OCI-LY1 (cell line): Measurements from ENCODE around the gene DYDC1.

Experiments
- H2AFZ ChIP-seq: fragments of 200-600 bp; sonication (generic), shearing (Covaris generic); 2 replicates; pipeline ENCODE4 v1.6.0; 2014; ENCODE audit warnings: antibody characterized with exemption, mild to moderate bottlenecking, low read length
- H3F3A ChIP-seq: fragments of 200-600 bp; sonication (generic), shearing (Covaris generic); 2 replicates; pipeline ENCODE4 v1.6.0; 2014; ENCODE audit warnings: mild to moderate bottlenecking, antibody characterized with exemption, low read length, moderate library complexity; ENCODE audit not compliant: insufficient read depth
- H3K27ac ChIP-seq: fragments of 200-600 bp; sonication (generic); 2 replicates; pipeline ENCODE4 v1.5.1; 2014; ENCODE audit warnings: low read length, mixed run types, mild to moderate bottlenecking, low read depth; ENCODE audit not compliant: poor library complexity, severe bottlenecking
- H3K27me3 ChIP-seq: fragments of 200-600 bp; sonication (generic); 2 replicates; pipeline ENCODE4 v1.6.0; 2014; ENCODE audit warnings: antibody characterized with exemption, mild to moderate bottlenecking, low read length, moderate library complexity; ENCODE audit not compliant: insufficient read depth
- H3K36me3 ChIP-seq: fragments of 200-600 bp; sonication (generic); 2 replicates; pipeline ENCODE4 v1.6.1; 2014; ENCODE audit warnings: mild to moderate bottlenecking, antibody characterized with exemption, low read length, moderate library complexity, mixed read lengths; ENCODE audit not compliant: insufficient read depth
- H3K4me1 ChIP-seq: fragments of 200-600 bp; sonication (generic); 2 replicates; pipeline ENCODE4 v1.5.1; 2014; ENCODE audit warnings: mild to moderate bottlenecking, low read length, moderate library complexity; ENCODE audit not compliant: insufficient read depth, severe bottlenecking
- H3K4me2 ChIP-seq: fragments of 200-600 bp; sonication (generic), shearing (Covaris generic); 2 replicates; pipeline ENCODE4 v1.6.1; 2014; ENCODE audit warnings: low read length
- H3K4me3 ChIP-seq: fragments of 200-600 bp; sonication (generic); 2 replicates; pipeline ENCODE4 v1.5.1; 2014; ENCODE audit warnings: low read length, low read depth, mild to moderate bottlenecking, mixed read lengths; ENCODE audit not compliant: poor library complexity, severe bottlenecking
- H3K79me2 ChIP-seq: fragments of 200-600 bp; shearing (Covaris generic); 2 replicates; pipeline ENCODE4 v1.6.1; 2016; ENCODE audit warnings: mixed run types, low read length, mixed read lengths; ENCODE audit not compliant: insufficient read depth
- H3K9ac ChIP-seq: fragments of 200-600 bp; sonication (generic), shearing (Covaris generic); 2 replicates; pipeline ENCODE4 v1.6.1; 2014; ENCODE audit warnings: mild to moderate bottlenecking, low read length, mixed read lengths
- H3K9me2 ChIP-seq: fragments of 200-600 bp; sonication (generic), shearing (Covaris generic); 2 replicates; pipeline ENCODE4 v1.6.1; 2014; ENCODE audit warnings: low read depth, mild to moderate bottlenecking, low read length, mixed read lengths
- H3K9me3 ChIP-seq: fragments of 200-600 bp; shearing (Covaris generic); 2 replicates; pipeline ENCODE4 v1.6.1; 2014; ENCODE audit warnings: low read length, mixed read lengths
- H4K20me1 ChIP-seq: fragments of 200-600 bp; sonication (generic), shearing (Covaris generic); 2 replicates; pipeline ENCODE4 v1.6.0; 2016; ENCODE audit warnings: mild to moderate bottlenecking, low read length; ENCODE audit not compliant: insufficient read depth
- EZH2 ChIP-seq: fragments of 200-600 bp; sonication (generic), shearing (Covaris generic); IDR thresholded peaks from 2 replicates; pipeline ENCODE4 v1.8.0; 2017; ENCODE audit warnings: borderline replicate concordance, mixed run types, mild to moderate bottlenecking, antibody characterized with exemption, low read length, moderate library complexity, mixed read lengths
- TF ChIP-seq, protein P1 (sequence below): fragments of 200-600 bp; sonication (generic), shearing (Covaris generic); IDR thresholded peaks from 2 replicates; pipeline ENCODE4 v1.5.1; 2017; ENCODE audit warnings: mild to moderate bottlenecking, antibody characterized with exemption, low read length, moderate library complexity, mixed read lengths

DYDC1 gene

GRCh38 chr10:80356989-80357850 lies 665 bp upstream of the DYDC1 start:
- Histone ChIP-seq H3K4me3 (no peak overlapping the region), H3K9ac (no peak overlapping the region), H4K20me1 (no peaks in the 10 kb centered on the region), H3K36me3 (no peaks in the 10 kb centered on the region), H3K9me2 (no peaks in the 10 kb centered on the region), H3K4me2 (no peak overlapping the region), H3K4me1 (no peaks in the 10 kb centered on the region), H3K27ac (no peak overlapping the region), H3K27me3 (no peaks in the 10 kb centered on the region), H3K79me2 (no peaks in the 10 kb centered on the region), H3F3A (no peaks in the 10 kb centered on the region), H3K9me3 (no peaks in the 10 kb centered on the region), H2AFZ (no peak overlapping the region)
- no peak for TF ChIP-seq EZH2
- TF ChIP-seq, protein P1, sequence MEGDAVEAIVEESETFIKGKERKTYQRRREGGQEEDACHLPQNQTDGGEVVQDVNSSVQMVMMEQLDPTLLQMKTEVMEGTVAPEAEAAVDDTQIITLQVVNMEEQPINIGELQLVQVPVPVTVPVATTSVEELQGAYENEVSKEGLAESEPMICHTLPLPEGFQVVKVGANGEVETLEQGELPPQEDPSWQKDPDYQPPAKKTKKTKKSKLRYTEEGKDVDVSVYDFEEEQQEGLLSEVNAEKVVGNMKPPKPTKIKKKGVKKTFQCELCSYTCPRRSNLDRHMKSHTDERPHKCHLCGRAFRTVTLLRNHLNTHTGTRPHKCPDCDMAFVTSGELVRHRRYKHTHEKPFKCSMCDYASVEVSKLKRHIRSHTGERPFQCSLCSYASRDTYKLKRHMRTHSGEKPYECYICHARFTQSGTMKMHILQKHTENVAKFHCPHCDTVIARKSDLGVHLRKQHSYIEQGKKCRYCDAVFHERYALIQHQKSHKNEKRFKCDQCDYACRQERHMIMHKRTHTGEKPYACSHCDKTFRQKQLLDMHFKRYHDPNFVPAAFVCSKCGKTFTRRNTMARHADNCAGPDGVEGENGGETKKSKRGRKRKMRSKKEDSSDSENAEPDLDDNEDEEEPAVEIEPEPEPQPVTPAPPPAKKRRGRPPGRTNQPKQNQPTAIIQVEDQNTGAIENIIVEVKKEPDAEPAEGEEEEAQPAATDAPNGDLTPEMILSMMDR, result no peak

DNA sequence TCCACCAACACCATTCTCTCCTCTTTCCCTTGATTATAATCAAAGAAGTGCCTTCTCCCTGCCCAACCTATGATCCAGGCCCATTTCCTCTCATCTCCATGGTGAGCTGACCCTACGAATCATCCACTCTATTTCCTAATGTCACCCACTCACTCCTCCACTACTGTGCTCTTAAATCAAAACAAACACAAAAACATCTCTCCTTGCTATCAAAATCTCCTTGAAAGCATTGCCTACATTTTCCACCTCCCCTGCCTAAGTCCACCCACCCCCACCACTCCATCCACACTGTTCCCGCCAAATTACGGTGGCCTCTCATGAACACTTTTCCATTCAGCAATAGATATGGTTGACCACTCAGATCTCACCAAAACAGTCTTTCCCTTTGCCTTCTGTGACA lies 5.3 kb downstream of the DYDC1 start:
- H3K9me3 ChIP-seq, result no peaks in the 10 kb centered on the region
- H3K36me3 ChIP-seq, result no peaks in the 10 kb centered on the region
- no peak overlapping the region for H3K9ac ChIP-seq
- H2AFZ ChIP-seq, result no peak overlapping the region
- no peak overlapping the region for H3K4me2 ChIP-seq
- H3K79me2 ChIP-seq, result no peaks in the 10 kb centered on the region
- TF ChIP-seq, protein P1, result no peak
- no peak for TF ChIP-seq EZH2
- H3K9me2 ChIP-seq, result no peaks in the 10 kb centered on the region
- H3F3A ChIP-seq, result no peaks in the 10 kb centered on the region
- no peak overlapping the region for H3K27ac ChIP-seq
- no peak overlapping the region for H3K4me3 ChIP-seq
- no peaks in the 10 kb centered on the region for H4K20me1 ChIP-seq
- H3K27me3 ChIP-seq, result no peaks in the 10 kb centered on the region
- no peaks in the 10 kb centered on the region for H3K4me1 ChIP-seq

GRCh38 chr10:80350251-80350650 lies 6.3 kb downstream of the DYDC1 start:
- Histone ChIP-seq H2AFZ (no peak overlapping the region), H3K27me3 (no peaks in the 10 kb centered on the region), H3K4me2 (no peak overlapping the region), H3K4me1 (no peaks in the 10 kb centered on the region), H3K79me2 (no peaks in the 10 kb centered on the region), H3K4me3 (no peak overlapping the region), H4K20me1 (no peaks in the 10 kb centered on the region), H3K9me3 (no peaks in the 10 kb centered on the region), H3K9me2 (no peaks in the 10 kb centered on the region), H3F3A (no peaks in the 10 kb centered on the region), H3K36me3 (no peaks in the 10 kb centered on the region), H3K9ac (no peak overlapping the region), H3K27ac (no peak overlapping the region)
- no peak for TF ChIP-seq EZH2
- TF ChIP-seq, protein P1, result no peak
